K562 (cell line): ENCODE data around the gene CCL24. TPM values are rescaled to one million over a fixed set of nuclear protein-coding genes. Genes with fewer than 3 reads are reported as not detected.

Source experiments
- CTCFL ChIP-seq: IDR thresholded peaks from 2 replicates; pipeline ENCODE4 v1.6.1; 2011; ENCODE audit warnings: borderline replicate concordance, low read depth, mild to moderate bottlenecking, moderate library complexity, low read length; ENCODE audit not compliant: insufficient read depth, poor library complexity, severe bottlenecking
- DPF2 ChIP-seq: fragments of 450-650 bp; IDR thresholded peaks from 2 replicates; pipeline ENCODE4 v1.6.1; 2016
- MBD1 ChIP-seq: fragments of 250-450 bp; sonication (Bioruptor Pico); IDR thresholded peaks from 2 replicates; pipeline ENCODE4 v1.8.0; 2022; ENCODE audit warnings: inconsistent platforms
- PML ChIP-seq: IDR thresholded peaks from 2 replicates; pipeline ENCODE4 v1.6.1; 2012; ENCODE audit warnings: low read length, inconsistent platforms
- RAD21 ChIP-seq, 2 experiments: fragments of 250-450 bp in 1 of 2; fragments of 450-650 bp in 1 of 2; sonication (Bioruptor Pico) in 1 of 2; formaldehyde crosslinking in 1 of 2; IDR thresholded peaks in 1 of 2; conservative IDR thresholded peaks in 1 of 2; 2 replicates each; pipeline versions ENCODE4 v1.4.0 to v1.8.0; 2020 to 2022; ENCODE audit warnings: mild to moderate bottlenecking in 2 of 2, moderate library complexity in 1 of 2
- SIN3A ChIP-seq, 2 experiments: fragments of 150-350 bp in 1 of 2; IDR thresholded peaks; 2 replicates each; pipeline ENCODE4 v1.6.1; 2011 to 2016; ENCODE audit warnings: borderline replicate concordance in 2 of 2, low read depth in 2 of 2, low read length in 2 of 2, mild to moderate bottlenecking in 2 of 2, moderate library complexity in 2 of 2; ENCODE audit not compliant: control insufficient read depth in 1 of 2
- ZBTB17 ChIP-seq: fragments of 450-650 bp; formaldehyde crosslinking; IDR thresholded peaks from 2 replicates; pipeline ENCODE4 v1.4.0; 2020; ENCODE audit warnings: mild to moderate bottlenecking
- ZFP1 ChIP-seq: fragments of 450-650 bp; formaldehyde crosslinking; IDR thresholded peaks from 2 replicates; pipeline ENCODE4 v1.4.0; 2020; ENCODE audit warnings: mild to moderate bottlenecking, mixed read lengths
- ZKSCAN8 ChIP-seq: fragments of 200-800 bp; sonication (Bioruptor generic); IDR thresholded peaks from 2 replicates; pipeline ENCODE4 v1.6.1; 2016; ENCODE audit warnings: missing genetic modification characterization, missing compliant biosample characterization
- ZNF384 ChIP-seq: IDR thresholded peaks from 2 replicates; pipeline ENCODE4 v1.6.1; 2012; ENCODE audit warnings: low read depth, low read length, improper control_type of control experiment
- polyA plus RNA-seq, 8 experiments: library from polyadenylated mRNA; depleted of rRNA in 4 of 8; stranded (reverse) in 5 of 8; unstranded in 3 of 8; fragments of >200 nt; fragmentation: Nextera tagmentation in 2 of 8; fragmentation: Illumina TruSeq in 1 of 8; extraction: Ambion mirVana in 2 of 8; extraction: Trizol in 1 of 8; gene quantifications; 2 replicates each; pipeline versions ENCODE4 v1.2.1 to v1.2.3, GENCODE V29; 2011 to 2014; ENCODE audit warnings: inconsistent platforms in 1 of 8, missing spikeins in 1 of 8
- total RNA-seq, 7 experiments: library from RNA; depleted of rRNA in 6 of 7; stranded (reverse); fragments of >200 nt in 6 of 7; fragmentation: Illumina TruSeq in 2 of 7; extraction: Trizol in 2 of 7; gene quantifications; 2 replicates each; pipeline versions ENCODE4 v1.2.1 to v1.2.3, GENCODE V29; 2011 to 2021; ENCODE audit warnings: low replicate concordance in 1 of 7
- TF ChIP-seq, protein P1 (sequence below), 2 experiments: fragments of 450-650 bp; IDR thresholded peaks; 2 replicates each; pipeline ENCODE4 v1.6.1; 2016
- TF ChIP-seq, protein P2 (sequence below), 3 experiments: fragments of 200-800 bp in 1 of 3; sonication (Bioruptor generic) in 1 of 3; sonication (generic) in 1 of 3; formaldehyde crosslinking in 1 of 3; IDR thresholded peaks; 2 replicates each; pipeline versions ENCODE4 v1.6.1 to v1.8.0; 2016 to 2022; ENCODE audit warnings: mild to moderate bottlenecking in 2 of 3, missing compliant biosample characterization in 2 of 3, missing genetic modification characterization in 2 of 3, missing genetic modification reagents in 1 of 3
- TF ChIP-seq, protein P3 (sequence below): fragments of 450-650 bp; IDR thresholded peaks from 2 replicates; pipeline ENCODE4 v1.6.1; 2017; ENCODE audit warnings: antibody characterized with exemption, mild to moderate bottlenecking

CCL24 gene
- total and polyA plus RNA-seq, 9 of the 15 experiments (the other 6 are each of a cell fraction or from before 2014, with no cell fraction given), result 0.45 to 3.6 (median 0.95) TPM; not detected in 1

DNA sequence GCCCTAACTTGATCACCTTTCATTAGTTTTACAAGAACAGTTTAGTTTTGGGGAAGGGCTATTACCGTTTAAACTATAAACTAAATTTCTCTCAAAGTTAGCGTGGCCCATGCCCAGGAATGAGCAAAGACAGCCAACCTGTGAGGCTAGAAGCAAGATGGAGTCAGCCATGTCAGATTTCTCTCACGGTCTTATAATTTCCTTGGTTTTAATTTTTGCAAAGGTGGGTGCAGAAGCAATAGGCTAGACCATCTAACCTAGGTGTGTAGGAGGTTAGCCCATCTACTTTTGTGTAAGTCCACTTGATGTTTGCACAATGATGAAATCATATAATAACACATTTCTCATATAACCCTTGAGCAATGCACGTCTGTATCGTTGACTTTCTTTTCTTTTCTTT lies 8.9 kb downstream of the CCL24 start (continued):
- TF ChIP-seq CTCFL (no peak), SIN3A (IDR thresholded peaks at IDR 0.05; ENCODE audit: borderline replicate concordance in 2 of 2, control insufficient read depth in 1 of 2, low read depth in 2 of 2, low read length in 2 of 2) (no peak), ZFP1 (CRISPR knock-in tag) (no peak), DPF2 (no peak), RAD21 (CRISPR knock-in tag; conservative IDR thresholded peaks at IDR 0.05 in 1 of 2, IDR thresholded peaks at IDR 0.05 in 1 of 2) (no peak), ZNF384 (no peak), PML (no peak), ZBTB17 (no peak), ZKSCAN8 (CRISPR knock-in tag) (no peak), MBD1 (no peak)
- TF ChIP-seq, protein P1, sequence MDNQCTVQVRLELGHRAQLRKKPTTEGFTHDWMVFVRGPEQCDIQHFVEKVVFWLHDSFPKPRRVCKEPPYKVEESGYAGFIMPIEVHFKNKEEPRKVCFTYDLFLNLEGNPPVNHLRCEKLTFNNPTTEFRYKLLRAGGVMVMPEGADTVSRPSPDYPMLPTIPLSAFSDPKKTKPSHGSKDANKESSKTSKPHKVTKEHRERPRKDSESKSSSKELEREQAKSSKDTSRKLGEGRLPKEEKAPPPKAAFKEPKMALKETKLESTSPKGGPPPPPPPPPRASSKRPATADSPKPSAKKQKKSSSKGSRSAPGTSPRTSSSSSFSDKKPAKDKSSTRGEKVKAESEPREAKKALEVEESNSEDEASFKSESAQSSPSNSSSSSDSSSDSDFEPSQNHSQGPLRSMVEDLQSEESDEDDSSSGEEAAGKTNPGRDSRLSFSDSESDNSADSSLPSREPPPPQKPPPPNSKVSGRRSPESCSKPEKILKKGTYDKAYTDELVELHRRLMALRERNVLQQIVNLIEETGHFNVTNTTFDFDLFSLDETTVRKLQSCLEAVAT (IDR thresholded peaks at IDR 0.05), result no peak
- TF ChIP-seq, protein P2, sequence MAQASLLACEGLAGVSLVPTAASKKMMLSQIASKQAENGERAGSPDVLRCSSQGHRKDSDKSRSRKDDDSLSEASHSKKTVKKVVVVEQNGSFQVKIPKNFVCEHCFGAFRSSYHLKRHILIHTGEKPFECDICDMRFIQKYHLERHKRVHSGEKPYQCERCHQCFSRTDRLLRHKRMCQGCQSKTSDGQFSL (CRISPR knock-in tag; IDR thresholded peaks at IDR 0.05), result no peak
- TF ChIP-seq, protein P2 (tag; IDR thresholded peaks at IDR 0.05), result peak in 1 of 2 experiments; percentile 69; a peak in 1 of 4 replicates
- TF ChIP-seq, protein P3, sequence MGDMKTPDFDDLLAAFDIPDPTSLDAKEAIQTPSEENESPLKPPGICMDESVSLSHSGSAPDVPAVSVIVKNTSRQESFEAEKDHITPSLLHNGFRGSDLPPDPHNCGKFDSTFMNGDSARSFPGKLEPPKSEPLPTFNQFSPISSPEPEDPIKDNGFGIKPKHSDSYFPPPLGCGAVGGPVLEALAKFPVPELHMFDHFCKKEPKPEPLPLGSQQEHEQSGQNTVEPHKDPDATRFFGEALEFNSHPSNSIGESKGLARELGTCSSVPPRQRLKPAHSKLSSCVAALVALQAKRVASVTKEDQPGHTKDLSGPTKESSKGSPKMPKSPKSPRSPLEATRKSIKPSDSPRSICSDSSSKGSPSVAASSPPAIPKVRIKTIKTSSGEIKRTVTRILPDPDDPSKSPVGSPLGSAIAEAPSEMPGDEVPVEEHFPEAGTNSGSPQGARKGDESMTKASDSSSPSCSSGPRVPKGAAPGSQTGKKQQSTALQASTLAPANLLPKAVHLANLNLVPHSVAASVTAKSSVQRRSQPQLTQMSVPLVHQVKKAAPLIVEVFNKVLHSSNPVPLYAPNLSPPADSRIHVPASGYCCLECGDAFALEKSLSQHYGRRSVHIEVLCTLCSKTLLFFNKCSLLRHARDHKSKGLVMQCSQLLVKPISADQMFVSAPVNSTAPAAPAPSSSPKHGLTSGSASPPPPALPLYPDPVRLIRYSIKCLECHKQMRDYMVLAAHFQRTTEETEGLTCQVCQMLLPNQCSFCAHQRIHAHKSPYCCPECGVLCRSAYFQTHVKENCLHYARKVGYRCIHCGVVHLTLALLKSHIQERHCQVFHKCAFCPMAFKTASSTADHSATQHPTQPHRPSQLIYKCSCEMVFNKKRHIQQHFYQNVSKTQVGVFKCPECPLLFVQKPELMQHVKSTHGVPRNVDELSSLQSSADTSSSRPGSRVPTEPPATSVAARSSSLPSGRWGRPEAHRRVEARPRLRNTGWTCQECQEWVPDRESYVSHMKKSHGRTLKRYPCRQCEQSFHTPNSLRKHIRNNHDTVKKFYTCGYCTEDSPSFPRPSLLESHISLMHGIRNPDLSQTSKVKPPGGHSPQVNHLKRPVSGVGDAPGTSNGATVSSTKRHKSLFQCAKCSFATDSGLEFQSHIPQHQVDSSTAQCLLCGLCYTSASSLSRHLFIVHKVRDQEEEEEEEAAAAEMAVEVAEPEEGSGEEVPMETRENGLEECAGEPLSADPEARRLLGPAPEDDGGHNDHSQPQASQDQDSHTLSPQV, result peak; percentile 23; the same call in 1 of the 2 replicates
